WTC11 (cell line): Measurements from ENCODE around the gene LDLRAD4. TPM values are rescaled to one million over a fixed set of nuclear protein-coding genes. Genes with fewer than 3 reads are reported as not detected.

Experiments
- ATAC-seq: fragments of 200-7000 bp; cut with Tn5 transposase; 2 replicates; pipeline ENCODE4 v1.10.0; 2021; ENCODE audit warnings: mild to moderate bottlenecking, moderate library complexity
- CTCF ChIA-PET: fragments of 300-600 bp; sonication (Branson Sonifier 250); formaldehyde crosslinking; loops from one replicate; lab custom pipeline; 2021; ENCODE audit warnings: antibody characterized with exemption; lab: Charles Lee
- POLR2A ChIA-PET: fragments of 350-600 bp; sonication (Branson Sonifier 250); formaldehyde crosslinking; loops from one replicate; lab custom pipeline; 2021; ENCODE audit warnings: antibody characterized with exemption; lab: Charles Lee
- DNase-seq: peaks from one replicate; pipeline ENCODE4 v3.0.0; 2021; ENCODE audit warnings: low spot score
- H3K27ac Mint-ChIP-seq: 2 replicates; pipeline ENCODE4 v1.8.0; 2021; ENCODE audit warnings: mixed read lengths
- H3K27me3 Mint-ChIP-seq: 2 replicates; pipeline ENCODE4 v1.8.0; 2021; ENCODE audit warnings: low read depth, mild to moderate bottlenecking, moderate library complexity, mixed read lengths
- H3K36me3 Mint-ChIP-seq: 2 replicates; pipeline ENCODE4 v1.8.0; 2021; ENCODE audit warnings: mixed read lengths
- H3K4me1 Mint-ChIP-seq: 2 replicates; pipeline ENCODE4 v1.8.0; 2022; ENCODE audit warnings: mixed read lengths
- H3K4me3 Mint-ChIP-seq: 2 replicates; pipeline ENCODE4 v1.8.0; 2021; ENCODE audit warnings: mild to moderate bottlenecking, moderate library complexity, mixed read lengths
- H3K9me3 Mint-ChIP-seq: 2 replicates; pipeline ENCODE4 v1.8.0; 2021; ENCODE audit warnings: mixed read lengths
- ATF2 ChIP-seq: sonication (generic); formaldehyde crosslinking; IDR thresholded peaks from 2 replicates; pipeline ENCODE4 v1.8.1; 2022; ENCODE audit warnings: low read depth, missing genetic modification reagents, borderline replicate concordance
- CDX4 ChIP-seq: fragments of 250-450 bp; sonication (Bioruptor Pico); IDR thresholded peaks from 2 replicates; pipeline ENCODE4 v1.9.0; 2021; ENCODE audit warnings: moderate library complexity, mild to moderate bottlenecking, inconsistent platforms, borderline replicate concordance
- CREM ChIP-seq: sonication (generic); formaldehyde crosslinking; IDR thresholded peaks from 2 replicates; pipeline ENCODE4 v1.8.1; 2022; ENCODE audit warnings: mild to moderate bottlenecking, missing genetic modification reagents, moderate library complexity
- FOXJ3 ChIP-seq: sonication (generic); formaldehyde crosslinking; IDR thresholded peaks from 2 replicates; pipeline ENCODE4 v1.9.0; 2021; ENCODE audit warnings: missing genetic modification reagents, mild to moderate bottlenecking, borderline replicate concordance
- FOXK1 ChIP-seq: sonication (generic); formaldehyde crosslinking; IDR thresholded peaks from 2 replicates; pipeline ENCODE4 v1.8.0; 2022; ENCODE audit warnings: mild to moderate bottlenecking, moderate library complexity, missing genetic modification reagents
- FOXP1 ChIP-seq: sonication (generic); formaldehyde crosslinking; IDR thresholded peaks from 2 replicates; pipeline ENCODE4 v1.8.0; 2022; ENCODE audit warnings: missing genetic modification reagents, mild to moderate bottlenecking, moderate library complexity, borderline replicate concordance
- GABPB1 ChIP-seq: sonication (generic); formaldehyde crosslinking; IDR thresholded peaks from 2 replicates; pipeline ENCODE4 v1.8.1; 2023; ENCODE audit warnings: mild to moderate bottlenecking, missing genetic modification reagents
- MXD4 ChIP-seq: fragments of 250-450 bp; sonication (Bioruptor Pico); IDR thresholded peaks from 2 replicates; pipeline ENCODE4 v1.8.0; 2021; ENCODE audit warnings: mild to moderate bottlenecking, moderate library complexity, borderline replicate concordance
- NFATC4 ChIP-seq: fragments of 250-450 bp; sonication (Bioruptor Pico); IDR thresholded peaks from 2 replicates; pipeline ENCODE4 v1.9.0; 2021; ENCODE audit warnings: mild to moderate bottlenecking
- NR2C2 ChIP-seq: sonication (generic); formaldehyde crosslinking; IDR thresholded peaks from 2 replicates; pipeline ENCODE4 v1.8.0; 2022; ENCODE audit warnings: mild to moderate bottlenecking, missing genetic modification reagents
- PRRX2 ChIP-seq: fragments of 250-450 bp; sonication (Bioruptor Pico); IDR thresholded peaks from 2 replicates; pipeline ENCODE4 v1.8.0; 2021; ENCODE audit warnings: mild to moderate bottlenecking
- RORB ChIP-seq: fragments of 250-450 bp; sonication (Bioruptor Pico); IDR thresholded peaks from 2 replicates; pipeline ENCODE4 v1.9.0; 2021; ENCODE audit warnings: mild to moderate bottlenecking
- SMAD3 ChIP-seq: sonication (generic); formaldehyde crosslinking; IDR thresholded peaks from 2 replicates; pipeline ENCODE4 v1.8.0; 2022; ENCODE audit warnings: missing genetic modification reagents, mild to moderate bottlenecking, borderline replicate concordance
- SMAD4 ChIP-seq: sonication (generic); formaldehyde crosslinking; IDR thresholded peaks from 2 replicates; pipeline ENCODE4 v1.8.0; 2022; ENCODE audit warnings: mild to moderate bottlenecking, missing genetic modification reagents
- STAT6 ChIP-seq: sonication (generic); formaldehyde crosslinking; conservative IDR thresholded peaks from 2 replicates; pipeline ENCODE4 v1.8.1; 2023; ENCODE audit warnings: mild to moderate bottlenecking, low read depth, missing genetic modification reagents, moderate library complexity
- TEAD1 ChIP-seq: sonication (generic); formaldehyde crosslinking; IDR thresholded peaks from 2 replicates; pipeline ENCODE4 v1.8.0; 2022; ENCODE audit warnings: mild to moderate bottlenecking, missing genetic modification reagents
- TP53 ChIP-seq: sonication (generic); formaldehyde crosslinking; IDR thresholded peaks from 2 replicates; pipeline ENCODE4 v1.8.1; 2023; ENCODE audit warnings: mild to moderate bottlenecking, missing genetic modification reagents
- ZBTB21 ChIP-seq: sonication (generic); formaldehyde crosslinking; IDR thresholded peaks from 2 replicates; pipeline ENCODE4 v1.8.1; 2023; ENCODE audit warnings: mild to moderate bottlenecking, missing genetic modification reagents, borderline replicate concordance
- ZMAT4 ChIP-seq: fragments of 250-450 bp; sonication (Bioruptor Pico); IDR thresholded peaks from 2 replicates; pipeline ENCODE4 v1.9.0; 2021; ENCODE audit warnings: mild to moderate bottlenecking
- ZNF121 ChIP-seq: sonication (generic); formaldehyde crosslinking; IDR thresholded peaks from 2 replicates; pipeline ENCODE4 v1.8.0; 2023; ENCODE audit warnings: missing genetic modification reagents
- ZNF219 ChIP-seq: sonication (generic); formaldehyde crosslinking; IDR thresholded peaks from 2 replicates; pipeline ENCODE4 v1.8.0; 2023; ENCODE audit warnings: missing genetic modification reagents, mild to moderate bottlenecking, borderline replicate concordance
- ZNF317 ChIP-seq: sonication (generic); formaldehyde crosslinking; IDR thresholded peaks from 2 replicates; pipeline ENCODE4 v1.8.1; 2023; ENCODE audit warnings: low read depth, mild to moderate bottlenecking, moderate library complexity, missing genetic modification reagents, borderline replicate concordance
- ZNF425 ChIP-seq: fragments of 250-450 bp; sonication (Bioruptor Pico); conservative IDR thresholded peaks from 2 replicates; pipeline ENCODE4 v1.9.0; 2021; ENCODE audit warnings: mild to moderate bottlenecking
- total RNA-seq: library from RNA; stranded (reverse); gene quantifications from 3 replicates; pipeline ENCODE4 v1.2.3, GENCODE V29; 2021

The LDLRAD4 gene
- total RNA-seq, 1 experiment from 2014 or later = 6.2 TPM

GRCh38 chr18:13374468-13375301 lies 156.1 kb downstream of the LDLRAD4 start:
- H3K9me3 Mint-ChIP-seq = no peaks in the 10 kb centered on the region

GRCh38 chr18:13375302-13376255 lies 157.0 kb downstream of the LDLRAD4 start:
- POLR2A ChIA-PET = no interaction called here
- CTCF ChIA-PET = interaction anchor here (1.5 kb wide), 1 partner anchor 263 kb away, joined by 5 read pairs; no protein-coding TSS in a partner anchor
- Mint-ChIP-seq H3K27me3 (no peaks in the 10 kb centered on the region), H3K4me3 (no peak overlapping the region), H3K9me3 (no peaks in the 10 kb centered on the region)
- no peak for DNase-seq
- no peak for TF ChIP-seq NFATC4 (CRISPR knock-in tag)
- TF ChIP-seq NR2C2 (CRISPR knock-in tag) = no peak
- TF ChIP-seq, all 79 proteins: peak for 0
- Mint-ChIP-seq H3K36me3 (no peaks in the 10 kb centered on the region), H3K27ac (no peak overlapping the region), H3K4me1 (peaks cover 11% of the 10 kb centered on the region)
- no peak; the same call in 1 of the 2 replicates for ATAC-seq

More at GRCh38 chr18:13374468-13375301, 156.1 kb downstream of the LDLRAD4 start:
- ChIA-PET CTCF (interaction anchor here (1.5 kb wide), 1 partner anchor 262 kb away, joined by 5 read pairs; no protein-coding TSS in a partner anchor), POLR2A (no interaction called here)
- TF ChIP-seq TEAD1 (CRISPR knock-in tag) = no peak
- TF ChIP-seq ZNF219 (CRISPR knock-in tag) = no peak
- no peak for TF ChIP-seq MXD4 (CRISPR knock-in tag)
- TF ChIP-seq SMAD4 = no peak
- TF ChIP-seq PRRX2 = no peak
- TF ChIP-seq ZNF317 (CRISPR knock-in tag) = no peak
- TF ChIP-seq ZMAT4 (CRISPR knock-in tag) = no peak
- TF ChIP-seq SMAD3 = no peak
- TF ChIP-seq GABPB1 (CRISPR knock-in tag) = no peak
- TF ChIP-seq ATF2 (CRISPR knock-in tag) = no peak
- ATAC-seq = no peak
- H3K36me3 Mint-ChIP-seq = no peaks in the 10 kb centered on the region
- H3K27ac Mint-ChIP-seq = no peak overlapping the region
- H3K4me1 Mint-ChIP-seq = peaks cover 7% of the 10 kb centered on the region
- DNase-seq = no peak
- H3K4me3 Mint-ChIP-seq = no peak overlapping the region
- H3K27me3 Mint-ChIP-seq = no peaks in the 10 kb centered on the region

- DNase-seq (no peak), ATAC-seq (no peak)
- H3K27me3 Mint-ChIP-seq = no peaks in the 10 kb centered on the region
- H3K4me3 Mint-ChIP-seq = no peak overlapping the region
- H3K9me3 Mint-ChIP-seq = no peaks in the 10 kb centered on the region
- H3K27ac Mint-ChIP-seq = no peak overlapping the region
- POLR2A ChIA-PET = no interaction called here
- CTCF ChIA-PET = no interaction called here
- H3K36me3 Mint-ChIP-seq = no peaks in the 10 kb centered on the region
- H3K4me1 Mint-ChIP-seq = peaks cover 13% of the 10 kb centered on the region
- no peak for TF ChIP-seq STAT6 (CRISPR knock-in tag)
- no peak for TF ChIP-seq FOXJ3 (CRISPR knock-in tag)
- TF ChIP-seq ZBTB21 (CRISPR knock-in tag) = no peak
- TF ChIP-seq RORB (CRISPR knock-in tag) = no peak
- TF ChIP-seq FOXP1 = no peak
- no peak for TF ChIP-seq CDX4 (CRISPR knock-in tag)
- no peak for TF ChIP-seq CREM (CRISPR knock-in tag)
- no peak for TF ChIP-seq ZNF121
- no peak for TF ChIP-seq ZNF425
- TF ChIP-seq FOXK1 (CRISPR knock-in tag) = no peak
- TF ChIP-seq NFATC4 (CRISPR knock-in tag) = no peak
- no peak for TF ChIP-seq TP53 (CRISPR knock-in tag)
Measured at GRCh38 chr18:13376298-13376840, 157.8 kb downstream of the LDLRAD4 start.
